H54 (cell line): ENCODE measurements around the gene DCC.

ENCODE experiments used
- DNase-seq: peaks from one replicate; pipeline ENCODE4 v3.0.0; 2011; ENCODE audit warnings: low spot score, mixed read lengths; ENCODE audit not compliant: insufficient read length
- FAIRE-seq: peaks from 3 replicates; lab custom pipeline; 2011; peaks lifted over from hg19 to GRCh38; lab: Jason Lieb, UNC
- POLR2A ChIP-seq: IDR thresholded peaks from 2 replicates; pipeline ENCODE4 v1.6.1; 2011; ENCODE audit warnings: low read depth, mild to moderate bottlenecking, low read length

The DCC gene

DNA sequence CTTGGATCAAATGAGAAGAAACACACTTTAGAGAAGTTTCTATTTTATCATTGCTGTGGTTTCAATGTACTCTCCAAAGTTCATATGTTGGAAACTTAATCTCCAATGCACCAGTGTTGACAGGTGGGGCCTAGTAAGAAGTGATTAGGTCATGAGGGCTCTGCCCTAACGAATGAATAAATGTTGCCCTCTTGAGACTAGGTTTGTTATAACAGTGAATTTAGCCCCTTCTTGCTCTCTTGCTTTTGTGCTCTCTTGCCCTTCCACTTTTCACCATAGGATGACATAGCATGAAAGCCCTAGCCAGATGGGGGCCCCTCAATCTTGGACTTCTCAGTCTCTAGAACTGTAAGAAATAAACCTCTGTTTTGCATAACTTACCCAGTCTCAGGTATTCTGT, 664.8 kb downstream of the DCC start:
- no peak for TF ChIP-seq POLR2A
- DNase-seq (no peak), FAIRE-seq (no peak)

- FAIRE-seq (no peak), DNase-seq (no peak)
- no peak for TF ChIP-seq POLR2A
Observed at GRCh38 chr18:53018791-53019190, 678.8 kb downstream of the DCC start.

DNA sequence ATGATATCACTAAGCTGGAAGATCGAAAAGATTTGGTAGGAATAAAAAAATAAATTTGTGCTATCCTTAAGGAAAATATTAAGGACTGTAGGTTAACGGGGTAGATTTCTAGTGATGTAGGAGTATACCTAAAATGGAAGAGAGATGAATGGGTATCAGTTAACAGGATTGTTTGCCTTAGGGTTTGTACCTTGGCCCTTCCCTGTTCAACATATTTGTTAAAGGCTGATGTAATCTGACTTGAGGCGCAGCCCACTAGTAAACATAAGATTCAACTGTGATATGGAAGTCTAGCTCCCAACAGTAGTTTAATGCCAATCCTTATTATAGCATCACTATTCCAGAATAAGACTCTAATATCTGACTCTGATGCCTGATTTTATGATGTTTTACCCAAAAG, 685.2 kb downstream of the DCC start:
- DNase-seq = no peak
- TF ChIP-seq POLR2A = no peak
- no peak for FAIRE-seq

- no peak for DNase-seq
- FAIRE-seq = no peak
- TF ChIP-seq POLR2A = no peak
Observed at GRCh38 chr18:53028565-53028964, 688.6 kb downstream of the DCC start.

DNA sequence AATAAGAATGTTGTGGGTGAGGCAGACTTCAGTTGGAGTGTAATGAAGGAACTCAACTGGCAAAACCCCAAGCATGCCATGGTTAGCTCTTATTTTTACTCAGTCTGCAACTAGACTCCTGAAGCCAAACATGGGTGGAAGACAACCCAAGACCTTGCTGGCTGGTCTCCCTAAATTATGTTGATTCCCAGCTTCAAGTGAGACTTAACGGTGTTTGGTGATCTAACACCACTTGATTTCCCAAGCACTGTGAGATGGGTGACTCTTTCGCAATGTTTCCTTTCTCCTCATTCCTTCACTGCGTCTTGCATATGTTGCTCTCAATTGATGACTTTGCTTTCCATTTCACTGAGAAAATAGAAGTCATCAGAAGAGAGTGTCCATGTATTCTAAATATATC, 693.1 kb downstream of the DCC start:
- FAIRE-seq (no peak), DNase-seq (no peak)
- no peak for TF ChIP-seq POLR2A

GRCh38 chr18:53038608-53039007, 698.6 kb downstream of the DCC start:
- DNase-seq = no peak
- TF ChIP-seq POLR2A = no peak
- FAIRE-seq = no peak

- no peak for FAIRE-seq
- DNase-seq = no peak
- TF ChIP-seq POLR2A = no peak
Observed at GRCh38 chr18:53040286-53040685, 700.3 kb downstream of the DCC start.

- no peak for DNase-seq
- TF ChIP-seq POLR2A = no peak
- no peak for FAIRE-seq
Observed at GRCh38 chr18:53056064-53056463, 716.1 kb downstream of the DCC start.

- TF ChIP-seq POLR2A = no peak
- FAIRE-seq = no peak
- DNase-seq = no peak
Observed at GRCh38 chr18:53070788-53071187, 730.8 kb downstream of the DCC start.

GRCh38 chr18:53080687-53081086, 740.7 kb downstream of the DCC start:
- DNase-seq = no peak
- no peak for FAIRE-seq

DNA sequence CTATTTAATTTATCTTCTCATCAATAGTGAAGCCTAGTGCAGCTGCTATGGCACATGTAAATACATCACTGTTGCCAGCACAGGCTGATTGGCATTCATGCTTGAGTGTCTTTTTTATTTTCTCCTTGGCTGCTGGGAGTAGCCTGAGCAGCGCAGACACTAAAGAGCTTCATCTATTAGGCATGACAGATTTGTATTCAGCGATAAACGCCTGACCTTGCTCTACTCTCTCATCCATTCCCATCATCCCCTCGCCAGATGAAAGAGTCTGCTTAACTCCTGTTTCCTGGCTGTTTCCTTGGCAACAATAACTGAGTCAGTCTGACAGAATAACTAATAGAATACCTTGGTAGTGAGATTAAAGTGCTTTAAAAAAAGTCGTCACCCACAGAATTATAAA, 753.6 kb downstream of the DCC start:
- TF ChIP-seq POLR2A = no peak
- DNase-seq (no peak), FAIRE-seq (no peak)

More at GRCh38 chr18:53080687-53081086, 740.7 kb downstream of the DCC start:
- TF ChIP-seq POLR2A = no peak

- FAIRE-seq (no peak), DNase-seq (no peak)
- TF ChIP-seq POLR2A = no peak
Observed at GRCh38 chr18:53101536-53102105, 761.6 kb downstream of the DCC start.

DNA sequence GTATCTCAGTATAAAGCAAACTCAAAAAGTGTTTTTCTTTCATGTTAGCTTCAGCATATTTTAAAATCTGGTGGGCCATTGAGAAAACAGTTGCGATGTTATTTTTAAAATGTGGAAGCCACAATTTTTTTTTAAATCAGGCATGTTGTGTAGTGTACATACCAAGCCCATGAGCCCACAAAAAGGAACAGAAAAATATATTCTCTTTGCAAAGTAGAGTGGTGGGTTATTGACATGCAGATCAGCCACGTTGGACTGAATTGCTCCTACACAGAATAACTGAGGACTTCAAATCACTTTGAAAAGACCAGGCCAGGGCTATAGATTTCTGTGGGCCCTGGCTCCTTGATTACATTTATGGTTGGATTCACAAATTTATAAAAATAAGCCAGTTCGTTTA, 774.4 kb downstream of the DCC start:
- TF ChIP-seq POLR2A = no peak
- DNase-seq = no peak
- FAIRE-seq = no peak

- no peak for DNase-seq
- no peak for FAIRE-seq
- TF ChIP-seq POLR2A = no peak
Observed at GRCh38 chr18:53115876-53116585, 776.0 kb downstream of the DCC start.

DNA sequence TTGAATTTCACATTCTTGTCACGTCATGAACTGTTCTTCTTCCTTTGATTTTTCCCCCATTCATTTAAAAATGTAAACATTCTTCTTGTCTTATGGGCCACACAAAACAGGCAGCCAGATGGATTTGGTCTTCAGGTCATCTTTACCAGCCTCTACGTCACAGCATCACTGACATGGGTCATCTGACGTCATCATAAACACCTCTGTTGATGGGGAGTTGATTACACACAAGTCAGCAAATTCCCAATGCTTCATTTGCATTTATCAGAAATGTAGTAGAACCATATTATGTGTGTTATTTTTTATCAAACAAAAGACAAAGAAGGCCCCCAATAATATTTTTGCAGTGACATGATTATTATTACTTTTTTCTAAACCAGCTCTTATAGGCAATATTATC, 777.9 kb downstream of the DCC start:
- no peak for TF ChIP-seq POLR2A
- DNase-seq (no peak), FAIRE-seq (no peak)
